Measurements from ENCODE around the gene ZNF280A. TPM values are rescaled to one million over a fixed set of nuclear protein-coding genes. Genes with fewer than 3 reads are reported as not detected.
A peak's percentile ranks its signal among the peaks of the same experiment; 100 is the strongest.
"Not testable (repeated sequence)": the region's sequence is repeated elsewhere in the genome, so short reads cannot be mapped to it uniquely, and the experiment has no call there.

Gene ZNF280A
- total RNA-seq, 1 donor from 2014 or later, result 0.09 TPM

- DNase-seq (ENCODE audit: low read depth); H2AFZ ChIP-seq (ENCODE audit: low read depth, low read length); H3K36me3 Mint-ChIP-seq (ENCODE audit: low read depth, unreplicated experiment); H3K4me1 ChIP-seq (ENCODE audit: insufficient read depth, low read length); H4K20me1 ChIP-seq (ENCODE audit: insufficient read depth, low read length); H3K27ac Mint-ChIP-seq (ENCODE audit: unreplicated experiment); H3K4me3 ChIP-seq (ENCODE audit: insufficient read depth, low read depth, low read length); H3K27ac ChIP-seq (ENCODE audit: low read depth, low read length); H3K27me3 ChIP-seq (ENCODE audit: insufficient read depth, low read length); H3K36me3 ChIP-seq (ENCODE audit: insufficient read depth, low read length); H3K4me3 Mint-ChIP-seq (ENCODE audit: unreplicated experiment); H3K9me3 Mint-ChIP-seq (ENCODE audit: unreplicated experiment); H3K9ac ChIP-seq (ENCODE audit: low read length); FAIRE-seq; H3K79me2 ChIP-seq (ENCODE audit: insufficient read depth, low read length); H3K4me1 Mint-ChIP-seq (ENCODE audit: low read depth, unreplicated experiment); H3K9me3 ChIP-seq (ENCODE audit: insufficient read depth, low read depth, low read length); H3K4me2 ChIP-seq (ENCODE audit: low read length): not testable (repeated sequence)
- H3K27me3 Mint-ChIP-seq (ENCODE audit: low read depth, unreplicated experiment), result peaks cover 33% of the 10 kb centered on the region
Measured at GRCh38 chr22:22509912-22510311, 10.2 kb downstream of the ZNF280A start.

DNA sequence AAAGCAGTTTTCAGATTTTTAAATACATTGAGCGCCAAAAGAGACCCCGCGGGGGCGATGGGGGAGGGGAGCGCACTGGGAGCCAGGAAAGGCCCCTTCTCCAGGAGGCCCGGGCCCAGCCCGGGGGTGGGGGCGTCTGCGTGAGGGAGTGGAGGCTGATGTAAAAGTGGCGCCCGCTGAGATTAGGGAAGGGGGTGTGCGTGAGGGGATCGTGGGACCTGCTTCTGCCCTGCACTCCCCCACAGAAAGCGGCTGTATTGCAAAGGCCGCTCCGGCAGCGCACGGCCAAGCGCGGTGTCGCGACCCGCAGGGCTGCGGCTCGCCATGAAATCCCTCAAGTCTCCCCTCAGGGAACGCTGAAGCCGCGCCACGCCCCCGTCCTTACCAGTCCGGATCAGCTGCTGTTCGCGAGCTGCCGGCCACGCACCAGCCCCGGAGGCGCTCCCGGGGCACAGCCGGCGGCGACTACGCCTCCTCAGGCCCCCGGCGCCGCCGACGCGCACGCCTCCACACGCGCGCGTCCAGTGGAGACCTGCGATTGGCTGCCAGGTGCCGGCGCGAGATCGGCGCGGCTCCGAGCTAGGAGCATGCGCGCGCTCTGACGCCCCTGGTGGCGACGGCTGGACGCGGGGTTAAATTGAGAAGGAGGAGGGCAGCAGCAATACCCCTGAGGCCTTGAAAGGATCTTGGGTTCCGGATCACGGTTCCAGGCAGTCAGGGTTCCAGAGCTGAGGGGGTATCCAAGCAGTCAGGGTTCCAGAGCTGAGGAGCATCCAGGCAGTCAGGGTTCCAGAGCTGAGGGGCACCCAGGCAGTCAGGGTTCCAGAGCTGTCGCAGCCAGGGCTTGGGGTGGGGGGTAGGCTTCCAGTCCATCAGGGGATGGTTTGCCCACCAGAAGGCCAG is 11.5 kb downstream of the ZNF280A start, which contains the start of gene ZNF280B:
TSS of gene ZNF280B (minus strand) at position 469 of the 903 bp plus-strand sequence. CDS start 19,344 bp downstream, outside the sequence.
- H4K20me1 ChIP-seq (ENCODE audit: insufficient read depth, low read length), result no peaks in the 10 kb centered on the region
- H3K4me2 ChIP-seq (ENCODE audit: low read length), result peak within 1 kb of the TSS; percentile 89
- H3K9me3 ChIP-seq (ENCODE audit: insufficient read depth, low read depth, low read length), result peaks cover 3% of the 10 kb centered on the region
- H3K4me3 ChIP-seq (ENCODE audit: insufficient read depth, low read depth, low read length), result peak within 1 kb of the TSS; percentile 74
- H3K4me3 Mint-ChIP-seq (ENCODE audit: unreplicated experiment), result peak within 1 kb of the TSS; percentile 88
- H2AFZ ChIP-seq (ENCODE audit: low read depth, low read length), result peak within 1 kb of the TSS; percentile 97
- H3K9ac ChIP-seq (ENCODE audit: low read length), result peak within 1 kb of the TSS; percentile 84
- H3K27me3 ChIP-seq (ENCODE audit: insufficient read depth, low read length), result no peaks in the 10 kb centered on the region
- H3K36me3 ChIP-seq (ENCODE audit: insufficient read depth, low read length), result peaks cover 3% of the 10 kb centered on the region
- peak within 1 kb of the TSS; percentile 55 for H3K27ac Mint-ChIP-seq (ENCODE audit: unreplicated experiment)
- TF ChIP-seq CTCF (IDR thresholded peaks at IDR 0.05; ENCODE audit: insufficient read depth, low read depth, low read length) (peak; percentile 50), EZH2 (IDR thresholded peaks at IDR 0.05; ENCODE audit: insufficient read depth, low read length) (no peak)
- peaks cover 20% of the 10 kb centered on the region for H3K27me3 Mint-ChIP-seq (ENCODE audit: low read depth, unreplicated experiment)
- no peak within 1 kb of the TSS for H3K27ac ChIP-seq (ENCODE audit: low read depth, low read length)
- H3K79me2 ChIP-seq (ENCODE audit: insufficient read depth, low read length), result no peaks in the 10 kb centered on the region
- peaks cover 5% of the 10 kb centered on the region for H3K9me3 Mint-ChIP-seq (ENCODE audit: unreplicated experiment)
- peak; percentile 68 for DNase-seq (ENCODE audit: low read depth)
- peaks cover 11% of the 10 kb centered on the region for H3K36me3 Mint-ChIP-seq (ENCODE audit: low read depth, unreplicated experiment)
- peaks cover 3% of the 10 kb centered on the region for H3K4me1 Mint-ChIP-seq (ENCODE audit: low read depth, unreplicated experiment)
- peaks cover 3% of the 10 kb centered on the region for H3K4me1 ChIP-seq (ENCODE audit: insufficient read depth, low read length)
- no peak for FAIRE-seq

DNA sequence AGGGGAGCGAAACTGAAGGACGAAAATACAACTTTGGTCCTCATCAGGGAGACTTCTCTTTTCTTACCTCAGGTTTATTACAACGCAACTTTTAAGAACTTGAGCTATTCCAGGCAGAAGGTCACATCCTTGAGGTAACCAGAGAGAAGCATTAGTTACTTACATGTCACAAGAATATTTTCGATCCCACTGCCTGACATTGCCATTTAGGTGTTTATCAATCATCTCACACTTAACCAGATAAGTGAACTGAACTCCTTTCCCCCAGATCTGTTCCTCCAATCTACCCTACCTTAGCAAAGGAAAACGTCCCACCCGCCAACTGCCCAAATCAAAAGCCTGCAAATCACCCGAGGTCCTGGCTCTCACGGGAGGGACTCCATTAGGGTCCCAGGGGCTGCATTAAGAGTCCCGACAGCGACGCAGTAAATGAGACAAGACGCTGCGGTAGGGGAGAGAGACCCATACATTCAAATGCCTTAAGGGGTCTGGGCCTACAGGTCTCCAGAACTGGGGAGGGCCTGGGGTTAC is 12.3 kb downstream of the ZNF280A start:
- Histone ChIP-seq H3K27ac (ENCODE audit: low read depth, low read length) (no peak overlapping the region), H3K27me3 (ENCODE audit: insufficient read depth, low read length) (no peaks in the 10 kb centered on the region), H4K20me1 (ENCODE audit: insufficient read depth, low read length) (no peaks in the 10 kb centered on the region), H3K79me2 (ENCODE audit: insufficient read depth, low read length) (no peaks in the 10 kb centered on the region), H3K4me3 (ENCODE audit: insufficient read depth, low read depth, low read length) (peak overlapping the region; percentile 74), H3K9ac (ENCODE audit: low read length) (peak overlapping the region; percentile 84), H2AFZ (ENCODE audit: low read depth, low read length) (peak overlapping the region; percentile 97), H3K36me3 (ENCODE audit: insufficient read depth, low read length) (peaks cover 6% of the 10 kb centered on the region), H3K4me2 (ENCODE audit: low read length) (peak overlapping the region; percentile 89), H3K9me3 (ENCODE audit: insufficient read depth, low read depth, low read length) (peaks cover 3% of the 10 kb centered on the region), H3K4me1 (ENCODE audit: insufficient read depth, low read length) (peaks cover 3% of the 10 kb centered on the region)
- Mint-ChIP-seq H3K36me3 (ENCODE audit: low read depth, unreplicated experiment) (peaks cover 11% of the 10 kb centered on the region), H3K4me3 (ENCODE audit: unreplicated experiment) (peak overlapping the region; percentile 88), H3K9me3 (ENCODE audit: unreplicated experiment) (peaks cover 5% of the 10 kb centered on the region), H3K27ac (ENCODE audit: unreplicated experiment) (peak overlapping the region; percentile 55), H3K27me3 (ENCODE audit: low read depth, unreplicated experiment) (peaks cover 13% of the 10 kb centered on the region), H3K4me1 (ENCODE audit: low read depth, unreplicated experiment) (peaks cover 3% of the 10 kb centered on the region)
- DNase-seq (ENCODE audit: low read depth) (no peak), FAIRE-seq (no peak)
- no peak for TF ChIP-seq CTCF (IDR thresholded peaks at IDR 0.05; ENCODE audit: insufficient read depth, low read depth, low read length)
- TF ChIP-seq EZH2 (IDR thresholded peaks at IDR 0.05; ENCODE audit: insufficient read depth, low read length), result no peak
